ENCODE results near the gene AP4S1. TPM values are rescaled to one million over a fixed set of nuclear protein-coding genes. Genes with fewer than 3 reads are reported as not detected.

Gene AP4S1
- total and polyA plus RNA-seq, 2 of the 8 experiments (the other 6 are each of a cell fraction or from before 2014, with no cell fraction given): 2.8 to 9.9 TPM

DNA sequence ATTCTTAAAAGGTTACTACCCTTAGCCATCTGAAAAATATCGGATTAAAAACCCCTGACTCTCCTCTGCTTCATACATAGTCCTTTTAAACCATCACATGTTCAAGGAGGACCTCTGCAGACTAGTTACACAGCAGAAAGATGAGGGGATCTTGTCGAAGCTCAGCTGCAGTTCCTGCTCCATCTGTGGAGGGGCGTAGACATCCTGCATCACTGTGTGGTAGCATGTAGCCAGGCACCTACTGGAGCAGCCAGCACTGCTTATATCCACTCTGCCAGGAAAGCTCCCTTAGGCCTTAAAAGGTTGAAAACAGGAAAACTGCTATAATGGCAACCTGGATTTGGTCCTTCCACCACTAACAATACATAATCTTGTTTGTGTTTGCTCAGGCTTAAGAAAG lies 58.3 kb downstream of the AP4S1 start:
- 92% methylated on average over 3 of the region's 3 CpGs; no CpG with 5 or more reads in 1 of the 2 experiments for WGBS, 2 experiments (ENCODE audit: extremely low coverage in 1 of 2, insufficient coverage in 1 of 2, insufficient read length in 1 of 2, insufficient replicate concordance in 2 of 2, low coverage in 1 of 2, low lambda C conversion rate in 2 of 2, missing lambda C conversion rate in 1 of 2)
- FAIRE-seq (no peak), DNase-seq (ENCODE audit: low read depth in 1 of 2, low spot score in 2 of 2) (no peak)
- H2BK12ac ChIP-seq (ENCODE audit: low read depth, low read length): no peak overlapping the region
- no peak overlapping the region for H3K14ac ChIP-seq (ENCODE audit: insufficient read length)
- H3K79me1 ChIP-seq (ENCODE audit: low read depth, low read length): no peaks in the 10 kb centered on the region
- no peaks in the 10 kb centered on the region; the same call in 1 of the 2 replicates for H3K23me2 ChIP-seq (ENCODE audit: low read depth, low read length)
- no peak overlapping the region for H3K4ac ChIP-seq (replicated peaks; ENCODE audit: insufficient read length, low read depth, low read length)
- no peak overlapping the region for H3K27ac ChIP-seq (ENCODE audit: low read depth, low read length)
- ChIA-PET POLR2A (ENCODE audit: partially characterized antibody) (no interaction called here), CTCF (ENCODE audit: partially characterized antibody) (interaction anchor here (0.7 to 2.7 kb wide), 8 partner anchors 10 to 159 kb away, joined by 3 to 22 read pairs (median 3); no protein-coding TSS in a partner anchor)
- H2BK20ac ChIP-seq (ENCODE audit: low read length): no peak overlapping the region
- no peak overlapping the region for H4K91ac ChIP-seq (replicated peaks; ENCODE audit: insufficient read length, low read length)
- no peak overlapping the region for H2BK5ac ChIP-seq (ENCODE audit: low read depth, low read length)
- H3K23ac ChIP-seq (ENCODE audit: insufficient read length): no peak overlapping the region
- no peak overlapping the region for H3K18ac ChIP-seq (ENCODE audit: extremely low read depth, low read length)
- H3K4me3 ChIP-seq (ENCODE audit: extremely low read depth in 1 of 4, insufficient read depth in 2 of 4, low read depth in 3 of 4, low read length in 4 of 4): no peak overlapping the region
- H2BK15ac ChIP-seq (ENCODE audit: low read length): no peak overlapping the region
- H3K4me2 ChIP-seq (ENCODE audit: insufficient read depth in 1 of 2, low read depth in 2 of 2, low read length in 2 of 2): no peak overlapping the region
- H3K27me3 ChIP-seq (replicated peaks in 1 of 4; ENCODE audit: control insufficient read depth in 3 of 4, extremely low read depth in 1 of 4, insufficient read depth in 3 of 4, low read length in 3 of 4): no peaks in the 10 kb centered on the region
- no peaks in the 10 kb centered on the region for H4K20me1 ChIP-seq (replicated peaks in 1 of 2; ENCODE audit: control insufficient read depth in 1 of 2, insufficient read depth in 2 of 2, low read length in 2 of 2)
- no peak overlapping the region for H2AFZ ChIP-seq (ENCODE audit: low read length)
- H2AK5ac ChIP-seq (ENCODE audit: low read depth, low read length): no peak overlapping the region
- no peaks in the 10 kb centered on the region for H3K9me3 ChIP-seq (ENCODE audit: insufficient read depth in 2 of 2, low read depth in 1 of 2, low read length in 1 of 2)
- TF ChIP-seq KDM5A (IDR thresholded peaks at IDR 0.05; ENCODE audit: low read length): no peak
- no peak for TF ChIP-seq CHD2 (IDR thresholded peaks at IDR 0.05; ENCODE audit: low read length)
- no peak for TF ChIP-seq TAF7 (optimal IDR thresholded peaks at IDR 0.05; ENCODE audit: borderline replicate concordance, low read depth, low read length)
- TF ChIP-seq SAP30 (IDR thresholded peaks at IDR 0.05; ENCODE audit: insufficient read depth, insufficient replicate concordance, low read length): no peak
- no peak for TF ChIP-seq GABPA (IDR thresholded peaks at IDR 0.05; ENCODE audit: borderline replicate concordance, insufficient read depth, low read length)
- TF ChIP-seq SRF (IDR thresholded peaks at IDR 0.05; ENCODE audit: low read depth, low read length): no peak
- no peaks in the 10 kb centered on the region for H3K79me2 ChIP-seq (ENCODE audit: control insufficient read depth in 1 of 2, insufficient read depth in 2 of 2, low read length in 2 of 2)
- no peak overlapping the region for H3K9ac ChIP-seq (replicated peaks in 1 of 4; ENCODE audit: extremely low read depth in 1 of 4, low read depth in 3 of 4, low read length in 3 of 4)
- no peak overlapping the region for H3K56ac ChIP-seq (replicated peaks; ENCODE audit: insufficient read length, low read depth, low read length)
- H3K4me1 ChIP-seq (replicated peaks in 1 of 4; ENCODE audit: control insufficient read depth in 3 of 4, insufficient read depth in 4 of 4, low read length in 3 of 4): no peaks in the 10 kb centered on the region
- H4K8ac ChIP-seq (ENCODE audit: extremely low read depth, insufficient read depth, low read length): no peak overlapping the region
- no peaks in the 10 kb centered on the region for H3K36me3 ChIP-seq (ENCODE audit: control insufficient read depth in 2 of 4, insufficient read depth in 4 of 4, low read length in 3 of 4)
- H2BK120ac ChIP-seq (replicated peaks; ENCODE audit: low read depth, low read length): no peak overlapping the region
- H4K5ac ChIP-seq (ENCODE audit: insufficient read length, low read depth, low read length): no peak overlapping the region
